Measurements from ENCODE around the gene XK. TPM values are rescaled to one million over a fixed set of nuclear protein-coding genes. Genes with fewer than 3 reads are reported as not detected.

The XK gene
- total RNA-seq, 1 experiment from 2014 or later: 1.1 TPM

- TF ChIP-seq SP1 (CRISPR knock-in tag; conservative IDR thresholded peaks at IDR 0.05): no peak
- TF ChIP-seq ZNF219 (CRISPR knock-in tag; IDR thresholded peaks at IDR 0.05; ENCODE audit: borderline replicate concordance): no peak
Observed at GRCh38 chrX:37676811-37677210, 8.8 kb upstream of the XK start (continued).

GRCh38 chrX:37677243-37677642 lies 8.3 kb upstream of the XK start:
- Mint-ChIP-seq H3K4me1 (0 out of 2 replicates have a peak, but pooled peaks cover 3% of the 10 kb centered on the region), H3K27ac (no peak overlapping the region), H3K4me3 (no peak overlapping the region), H3K27me3 (ENCODE audit: low read depth) (no peaks in the 10 kb centered on the region), H3K36me3 (no peaks in the 10 kb centered on the region), H3K9me3 (no peaks in the 10 kb centered on the region)
- ATAC-seq (no peak), DNase-seq (ENCODE audit: low spot score) (no peak)
- POLR2A ChIA-PET: no interaction called here
- CTCF ChIA-PET: no interaction called here
- TF ChIP-seq ZNF512 (CRISPR knock-in tag; IDR thresholded peaks at IDR 0.05; ENCODE audit: borderline replicate concordance) (no peak), KAT7 (CRISPR knock-in tag; IDR thresholded peaks at IDR 0.05; ENCODE audit: borderline replicate concordance) (no peak), PREB (CRISPR knock-in tag; IDR thresholded peaks at IDR 0.05; ENCODE audit: borderline replicate concordance) (no peak), AR (CRISPR knock-in tag; IDR thresholded peaks at IDR 0.05) (no peak), SMAD3 (CRISPR knock-in tag; IDR thresholded peaks at IDR 0.05; ENCODE audit: borderline replicate concordance) (no peak), TP53 (CRISPR knock-in tag; IDR thresholded peaks at IDR 0.05) (no peak), NFE2L1 (CRISPR knock-in tag; IDR thresholded peaks at IDR 0.05) (no peak), ATF1 (CRISPR knock-in tag; IDR thresholded peaks at IDR 0.05) (no peak)
- TF ChIP-seq, protein P1, sequence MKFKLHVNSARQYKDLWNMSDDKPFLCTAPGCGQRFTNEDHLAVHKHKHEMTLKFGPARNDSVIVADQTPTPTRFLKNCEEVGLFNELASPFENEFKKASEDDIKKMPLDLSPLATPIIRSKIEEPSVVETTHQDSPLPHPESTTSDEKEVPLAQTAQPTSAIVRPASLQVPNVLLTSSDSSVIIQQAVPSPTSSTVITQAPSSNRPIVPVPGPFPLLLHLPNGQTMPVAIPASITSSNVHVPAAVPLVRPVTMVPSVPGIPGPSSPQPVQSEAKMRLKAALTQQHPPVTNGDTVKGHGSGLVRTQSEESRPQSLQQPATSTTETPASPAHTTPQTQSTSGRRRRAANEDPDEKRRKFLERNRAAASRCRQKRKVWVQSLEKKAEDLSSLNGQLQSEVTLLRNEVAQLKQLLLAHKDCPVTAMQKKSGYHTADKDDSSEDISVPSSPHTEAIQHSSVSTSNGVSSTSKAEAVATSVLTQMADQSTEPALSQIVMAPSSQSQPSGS (CRISPR knock-in tag; IDR thresholded peaks at IDR 0.05; ENCODE audit: borderline replicate concordance, low read depth): no peak
- TF ChIP-seq, protein P2, sequence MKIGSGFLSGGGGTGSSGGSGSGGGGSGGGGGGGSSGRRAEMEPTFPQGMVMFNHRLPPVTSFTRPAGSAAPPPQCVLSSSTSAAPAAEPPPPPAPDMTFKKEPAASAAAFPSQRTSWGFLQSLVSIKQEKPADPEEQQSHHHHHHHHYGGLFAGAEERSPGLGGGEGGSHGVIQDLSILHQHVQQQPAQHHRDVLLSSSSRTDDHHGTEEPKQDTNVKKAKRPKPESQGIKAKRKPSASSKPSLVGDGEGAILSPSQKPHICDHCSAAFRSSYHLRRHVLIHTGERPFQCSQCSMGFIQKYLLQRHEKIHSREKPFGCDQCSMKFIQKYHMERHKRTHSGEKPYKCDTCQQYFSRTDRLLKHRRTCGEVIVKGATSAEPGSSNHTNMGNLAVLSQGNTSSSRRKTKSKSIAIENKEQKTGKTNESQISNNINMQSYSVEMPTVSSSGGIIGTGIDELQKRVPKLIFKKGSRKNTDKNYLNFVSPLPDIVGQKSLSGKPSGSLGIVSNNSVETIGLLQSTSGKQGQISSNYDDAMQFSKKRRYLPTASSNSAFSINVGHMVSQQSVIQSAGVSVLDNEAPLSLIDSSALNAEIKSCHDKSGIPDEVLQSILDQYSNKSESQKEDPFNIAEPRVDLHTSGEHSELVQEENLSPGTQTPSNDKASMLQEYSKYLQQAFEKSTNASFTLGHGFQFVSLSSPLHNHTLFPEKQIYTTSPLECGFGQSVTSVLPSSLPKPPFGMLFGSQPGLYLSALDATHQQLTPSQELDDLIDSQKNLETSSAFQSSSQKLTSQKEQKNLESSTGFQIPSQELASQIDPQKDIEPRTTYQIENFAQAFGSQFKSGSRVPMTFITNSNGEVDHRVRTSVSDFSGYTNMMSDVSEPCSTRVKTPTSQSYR (CRISPR knock-in tag; IDR thresholded peaks at IDR 0.05): no peak
- TF ChIP-seq, protein P3, sequence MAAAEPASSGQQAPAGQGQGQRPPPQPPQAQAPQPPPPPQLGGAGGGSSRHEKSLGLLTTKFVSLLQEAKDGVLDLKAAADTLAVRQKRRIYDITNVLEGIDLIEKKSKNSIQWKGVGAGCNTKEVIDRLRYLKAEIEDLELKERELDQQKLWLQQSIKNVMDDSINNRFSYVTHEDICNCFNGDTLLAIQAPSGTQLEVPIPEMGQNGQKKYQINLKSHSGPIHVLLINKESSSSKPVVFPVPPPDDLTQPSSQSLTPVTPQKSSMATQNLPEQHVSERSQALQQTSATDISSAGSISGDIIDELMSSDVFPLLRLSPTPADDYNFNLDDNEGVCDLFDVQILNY (CRISPR knock-in tag; IDR thresholded peaks at IDR 0.05): no peak
- TF ChIP-seq, protein P4, sequence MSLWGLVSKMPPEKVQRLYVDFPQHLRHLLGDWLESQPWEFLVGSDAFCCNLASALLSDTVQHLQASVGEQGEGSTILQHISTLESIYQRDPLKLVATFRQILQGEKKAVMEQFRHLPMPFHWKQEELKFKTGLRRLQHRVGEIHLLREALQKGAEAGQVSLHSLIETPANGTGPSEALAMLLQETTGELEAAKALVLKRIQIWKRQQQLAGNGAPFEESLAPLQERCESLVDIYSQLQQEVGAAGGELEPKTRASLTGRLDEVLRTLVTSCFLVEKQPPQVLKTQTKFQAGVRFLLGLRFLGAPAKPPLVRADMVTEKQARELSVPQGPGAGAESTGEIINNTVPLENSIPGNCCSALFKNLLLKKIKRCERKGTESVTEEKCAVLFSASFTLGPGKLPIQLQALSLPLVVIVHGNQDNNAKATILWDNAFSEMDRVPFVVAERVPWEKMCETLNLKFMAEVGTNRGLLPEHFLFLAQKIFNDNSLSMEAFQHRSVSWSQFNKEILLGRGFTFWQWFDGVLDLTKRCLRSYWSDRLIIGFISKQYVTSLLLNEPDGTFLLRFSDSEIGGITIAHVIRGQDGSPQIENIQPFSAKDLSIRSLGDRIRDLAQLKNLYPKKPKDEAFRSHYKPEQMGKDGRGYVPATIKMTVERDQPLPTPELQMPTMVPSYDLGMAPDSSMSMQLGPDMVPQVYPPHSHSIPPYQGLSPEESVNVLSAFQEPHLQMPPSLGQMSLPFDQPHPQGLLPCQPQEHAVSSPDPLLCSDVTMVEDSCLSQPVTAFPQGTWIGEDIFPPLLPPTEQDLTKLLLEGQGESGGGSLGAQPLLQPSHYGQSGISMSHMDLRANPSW (CRISPR knock-in tag; conservative IDR thresholded peaks at IDR 0.05; ENCODE audit: low read depth): no peak
- TF ChIP-seq, protein P5, sequence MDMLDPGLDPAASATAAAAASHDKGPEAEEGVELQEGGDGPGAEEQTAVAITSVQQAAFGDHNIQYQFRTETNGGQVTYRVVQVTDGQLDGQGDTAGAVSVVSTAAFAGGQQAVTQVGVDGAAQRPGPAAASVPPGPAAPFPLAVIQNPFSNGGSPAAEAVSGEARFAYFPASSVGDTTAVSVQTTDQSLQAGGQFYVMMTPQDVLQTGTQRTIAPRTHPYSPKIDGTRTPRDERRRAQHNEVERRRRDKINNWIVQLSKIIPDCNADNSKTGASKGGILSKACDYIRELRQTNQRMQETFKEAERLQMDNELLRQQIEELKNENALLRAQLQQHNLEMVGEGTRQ (CRISPR knock-in tag; IDR thresholded peaks at IDR 0.05): no peak
- TF ChIP-seq, protein P6, sequence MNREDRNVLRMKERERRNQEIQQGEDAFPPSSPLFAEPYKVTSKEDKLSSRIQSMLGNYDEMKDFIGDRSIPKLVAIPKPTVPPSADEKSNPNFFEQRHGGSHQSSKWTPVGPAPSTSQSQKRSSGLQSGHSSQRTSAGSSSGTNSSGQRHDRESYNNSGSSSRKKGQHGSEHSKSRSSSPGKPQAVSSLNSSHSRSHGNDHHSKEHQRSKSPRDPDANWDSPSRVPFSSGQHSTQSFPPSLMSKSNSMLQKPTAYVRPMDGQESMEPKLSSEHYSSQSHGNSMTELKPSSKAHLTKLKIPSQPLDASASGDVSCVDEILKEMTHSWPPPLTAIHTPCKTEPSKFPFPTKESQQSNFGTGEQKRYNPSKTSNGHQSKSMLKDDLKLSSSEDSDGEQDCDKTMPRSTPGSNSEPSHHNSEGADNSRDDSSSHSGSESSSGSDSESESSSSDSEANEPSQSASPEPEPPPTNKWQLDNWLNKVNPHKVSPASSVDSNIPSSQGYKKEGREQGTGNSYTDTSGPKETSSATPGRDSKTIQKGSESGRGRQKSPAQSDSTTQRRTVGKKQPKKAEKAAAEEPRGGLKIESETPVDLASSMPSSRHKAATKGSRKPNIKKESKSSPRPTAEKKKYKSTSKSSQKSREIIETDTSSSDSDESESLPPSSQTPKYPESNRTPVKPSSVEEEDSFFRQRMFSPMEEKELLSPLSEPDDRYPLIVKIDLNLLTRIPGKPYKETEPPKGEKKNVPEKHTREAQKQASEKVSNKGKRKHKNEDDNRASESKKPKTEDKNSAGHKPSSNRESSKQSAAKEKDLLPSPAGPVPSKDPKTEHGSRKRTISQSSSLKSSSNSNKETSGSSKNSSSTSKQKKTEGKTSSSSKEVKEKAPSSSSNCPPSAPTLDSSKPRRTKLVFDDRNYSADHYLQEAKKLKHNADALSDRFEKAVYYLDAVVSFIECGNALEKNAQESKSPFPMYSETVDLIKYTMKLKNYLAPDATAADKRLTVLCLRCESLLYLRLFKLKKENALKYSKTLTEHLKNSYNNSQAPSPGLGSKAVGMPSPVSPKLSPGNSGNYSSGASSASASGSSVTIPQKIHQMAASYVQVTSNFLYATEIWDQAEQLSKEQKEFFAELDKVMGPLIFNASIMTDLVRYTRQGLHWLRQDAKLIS (CRISPR knock-in tag; IDR thresholded peaks at IDR 0.05; ENCODE audit: borderline replicate concordance): no peak

Measured in WTC11 (cell line).